ENCODE results near the gene SLC30A1. TPM values are rescaled to one million over a fixed set of nuclear protein-coding genes. Genes with fewer than 3 reads are reported as not detected.

Gene SLC30A1
- total RNA-seq, 1 experiment from 2014 or later = 9.7 TPM

DNA sequence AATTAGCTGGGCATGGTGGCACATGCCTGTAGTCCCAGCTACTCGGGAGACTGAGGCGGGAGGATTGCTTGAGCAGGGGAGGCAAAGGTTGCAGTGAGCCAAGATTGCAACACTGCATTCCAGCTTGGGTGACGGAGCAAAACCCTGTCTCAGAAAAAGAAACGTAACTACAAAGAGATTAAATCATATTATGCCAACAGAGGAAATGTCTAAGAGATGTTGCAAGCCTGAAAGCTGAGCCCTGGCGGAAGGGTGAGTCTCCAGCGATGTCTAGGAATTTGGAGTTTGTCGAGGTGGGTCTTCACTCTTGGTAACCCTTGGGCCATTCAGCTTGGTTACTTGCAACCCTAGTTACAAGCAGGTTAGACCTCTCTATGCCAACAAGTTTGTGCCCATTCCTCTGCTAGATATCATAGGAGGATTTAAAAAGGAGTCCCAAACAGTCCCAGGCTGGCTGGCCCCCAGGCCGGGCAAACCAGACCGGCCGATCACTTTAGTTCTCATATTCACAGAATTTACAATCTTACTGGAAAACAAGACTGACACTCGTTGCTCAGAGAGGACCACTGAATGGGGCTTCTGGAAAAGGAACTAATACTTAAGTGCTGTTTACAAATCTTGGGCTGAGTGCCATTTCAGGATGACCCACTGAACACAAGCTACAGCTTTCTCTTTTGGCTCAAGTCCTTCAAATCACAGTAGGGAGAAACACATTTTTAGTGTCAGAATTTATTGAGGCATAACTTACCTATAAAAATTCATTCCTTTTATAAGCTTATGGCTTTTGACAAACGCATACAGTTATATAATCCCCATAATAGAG lies 27.1 kb downstream of the SLC30A1 start:
- Histone ChIP-seq H3K36me3 (ENCODE audit: control insufficient read depth in 1 of 2, insufficient read depth in 2 of 2, low read length in 2 of 2) (no peaks in the 10 kb centered on the region), H3K27ac (ENCODE audit: low read depth, low read length) (no peak overlapping the region), H2AFZ (ENCODE audit: low read depth, low read length, poor library complexity, severe bottlenecking) (no peak overlapping the region), H3K9me2 (ENCODE audit: insufficient read depth) (no peaks in the 10 kb centered on the region), H4K20me1 (ENCODE audit: insufficient read depth) (no peaks in the 10 kb centered on the region), H3K27me3 (ENCODE audit: insufficient read depth, low read length) (no peaks in the 10 kb centered on the region), H3K9ac (ENCODE audit: low read length) (no peak overlapping the region), H3K4me1 (ENCODE audit: control insufficient read depth in 1 of 2, insufficient read depth in 2 of 2, low read length in 2 of 2) (peaks cover 0 to 5% of the 10 kb centered on the region in 2 experiments; a peak in 1 of 4 replicates), H3K4me2 (ENCODE audit: low read length) (no peak overlapping the region), H3K79me2 (ENCODE audit: insufficient read depth, low read length) (no peaks in the 10 kb centered on the region), H3K9me3 (ENCODE audit: control insufficient read depth in 1 of 2, insufficient read depth in 1 of 2, low read depth in 1 of 2, low read length in 2 of 2) (no peaks in the 10 kb centered on the region), H3K4me3 (replicated peaks in 1 of 2; ENCODE audit: low read depth in 1 of 2, low read length in 2 of 2) (no peak overlapping the region)
- BruUV-seq (replicated peaks) = no TSS peak
- ChIA-PET CTCF (no interaction called here), POLR2A (no interaction called here), RAD21 (ENCODE audit: low non-redundant PET in 1 of 2, low total read pairs in 2 of 2, uncharacterized antibody in 2 of 2, unreplicated experiment in 2 of 2) (no interaction called here)
- ATAC-seq (no peak), DNase-seq (ENCODE audit: low read depth, low spot score) (no peak)
- intact Hi-C loops (cut with micrococcal nuclease) = no loop called here
- no peak for TF ChIP-seq ZFX (IDR thresholded peaks at IDR 0.05)
- no peak for TF ChIP-seq TCF7L2 (IDR thresholded peaks at IDR 0.05; ENCODE audit: borderline replicate concordance, extremely low read depth, insufficient read depth, insufficient read length)
- no peak for TF ChIP-seq MAX (IDR thresholded peaks at IDR 0.05)

GRCh38 chr1:211549092-211549711 lies 29.8 kb downstream of the SLC30A1 start:
- Histone ChIP-seq H2AFZ (ENCODE audit: low read depth, low read length, poor library complexity, severe bottlenecking) (no peak overlapping the region), H3K79me2 (ENCODE audit: insufficient read depth, low read length) (no peaks in the 10 kb centered on the region), H3K27ac (ENCODE audit: low read depth, low read length) (no peak overlapping the region), H3K4me3 (replicated peaks in 1 of 2; ENCODE audit: low read depth in 1 of 2, low read length in 2 of 2) (no peak overlapping the region), H3K4me2 (ENCODE audit: low read length) (no peak overlapping the region), H3K4me1 (ENCODE audit: control insufficient read depth in 1 of 2, insufficient read depth in 2 of 2, low read length in 2 of 2) (peaks cover 0 to 5% of the 10 kb centered on the region in 2 experiments; a peak in 1 of 4 replicates), H3K27me3 (ENCODE audit: insufficient read depth, low read length) (no peaks in the 10 kb centered on the region), H3K9ac (ENCODE audit: low read length) (no peak overlapping the region), H3K36me3 (ENCODE audit: control insufficient read depth in 1 of 2, insufficient read depth in 2 of 2, low read length in 2 of 2) (no peaks in the 10 kb centered on the region), H3K9me3 (ENCODE audit: control insufficient read depth in 1 of 2, insufficient read depth in 1 of 2, low read depth in 1 of 2, low read length in 2 of 2) (no peaks in the 10 kb centered on the region), H3K9me2 (ENCODE audit: insufficient read depth) (no peaks in the 10 kb centered on the region), H4K20me1 (ENCODE audit: insufficient read depth) (no peaks in the 10 kb centered on the region)
- DNase-seq (ENCODE audit: low read depth, low spot score) (no peak), ATAC-seq (no peak)
- TF ChIP-seq EGR1 (IDR thresholded peaks at IDR 0.05; ENCODE audit: low read depth) (no peak), SP1 (IDR thresholded peaks at IDR 0.05; ENCODE audit: low read depth) (no peak), JUND (IDR thresholded peaks at IDR 0.05) (no peak), CBX3 (IDR thresholded peaks at IDR 0.05; ENCODE audit: low read depth) (no peak), RAD21 (IDR thresholded peaks at IDR 0.05; ENCODE audit: low read depth) (no peak), SIN3A (IDR thresholded peaks at IDR 0.05; ENCODE audit: low read depth) (no peak)
- TF ChIP-seq, protein P1, sequence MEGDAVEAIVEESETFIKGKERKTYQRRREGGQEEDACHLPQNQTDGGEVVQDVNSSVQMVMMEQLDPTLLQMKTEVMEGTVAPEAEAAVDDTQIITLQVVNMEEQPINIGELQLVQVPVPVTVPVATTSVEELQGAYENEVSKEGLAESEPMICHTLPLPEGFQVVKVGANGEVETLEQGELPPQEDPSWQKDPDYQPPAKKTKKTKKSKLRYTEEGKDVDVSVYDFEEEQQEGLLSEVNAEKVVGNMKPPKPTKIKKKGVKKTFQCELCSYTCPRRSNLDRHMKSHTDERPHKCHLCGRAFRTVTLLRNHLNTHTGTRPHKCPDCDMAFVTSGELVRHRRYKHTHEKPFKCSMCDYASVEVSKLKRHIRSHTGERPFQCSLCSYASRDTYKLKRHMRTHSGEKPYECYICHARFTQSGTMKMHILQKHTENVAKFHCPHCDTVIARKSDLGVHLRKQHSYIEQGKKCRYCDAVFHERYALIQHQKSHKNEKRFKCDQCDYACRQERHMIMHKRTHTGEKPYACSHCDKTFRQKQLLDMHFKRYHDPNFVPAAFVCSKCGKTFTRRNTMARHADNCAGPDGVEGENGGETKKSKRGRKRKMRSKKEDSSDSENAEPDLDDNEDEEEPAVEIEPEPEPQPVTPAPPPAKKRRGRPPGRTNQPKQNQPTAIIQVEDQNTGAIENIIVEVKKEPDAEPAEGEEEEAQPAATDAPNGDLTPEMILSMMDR (IDR thresholded peaks at IDR 0.05 in 2 of 3, conservative IDR thresholded peaks at IDR 0.05 in 1 of 3; ENCODE audit: borderline replicate concordance in 1 of 3, insufficient read depth in 1 of 3, low read depth in 2 of 3, low read length in 2 of 3) = no peak
- TF ChIP-seq, protein P2, sequence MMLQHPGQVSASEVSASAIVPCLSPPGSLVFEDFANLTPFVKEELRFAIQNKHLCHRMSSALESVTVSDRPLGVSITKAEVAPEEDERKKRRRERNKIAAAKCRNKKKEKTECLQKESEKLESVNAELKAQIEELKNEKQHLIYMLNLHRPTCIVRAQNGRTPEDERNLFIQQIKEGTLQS (IDR thresholded peaks at IDR 0.05) = no peak
- ChIA-PET POLR2A (no interaction called here), RAD21 (ENCODE audit: low non-redundant PET in 1 of 2, low total read pairs in 2 of 2, uncharacterized antibody in 2 of 2, unreplicated experiment in 2 of 2) (no interaction called here), CTCF (no interaction called here)
- BruUV-seq (replicated peaks) = no TSS peak
- intact Hi-C loops (cut with micrococcal nuclease) = no loop called here

Data from HCT116 (cell line).